GM13976 (cell line): ENCODE results near the gene HOXB2.
"Not testable (repeated sequence)": the region's sequence is repeated elsewhere in the genome, so short reads cannot be mapped to it uniquely, and the experiment has no call there.

Experiments used
- DNase-seq: peaks from one replicate; pipeline ENCODE4 v3.0.0; 2012; ENCODE audit warnings: low spot score
- in situ Hi-C: fragments of 300-500 bp; cut with MboI; formaldehyde crosslinking; loops from one replicate; pipeline ENCODE4 v1.12.0; 2022; ENCODE audit warnings: low sequenced_read_pairs, mixed read lengths, inconsistent platforms; ENCODE audit not compliant: unreplicated experiment
- TF ChIP-seq, protein P1 (sequence below): IDR thresholded peaks from 2 replicates; pipeline ENCODE4 v1.5.1; 2012; ENCODE audit warnings: borderline replicate concordance, mild to moderate bottlenecking; ENCODE audit not compliant: insufficient read depth; ENCODE audit errors: extremely low read depth, missing control alignments, control extremely low read depth

HOXB2 gene

GRCh38 chr17:48540213-48540612 is 4.7 kb downstream of the HOXB2 start:
- no peak for DNase-seq
- TF ChIP-seq, protein P1, sequence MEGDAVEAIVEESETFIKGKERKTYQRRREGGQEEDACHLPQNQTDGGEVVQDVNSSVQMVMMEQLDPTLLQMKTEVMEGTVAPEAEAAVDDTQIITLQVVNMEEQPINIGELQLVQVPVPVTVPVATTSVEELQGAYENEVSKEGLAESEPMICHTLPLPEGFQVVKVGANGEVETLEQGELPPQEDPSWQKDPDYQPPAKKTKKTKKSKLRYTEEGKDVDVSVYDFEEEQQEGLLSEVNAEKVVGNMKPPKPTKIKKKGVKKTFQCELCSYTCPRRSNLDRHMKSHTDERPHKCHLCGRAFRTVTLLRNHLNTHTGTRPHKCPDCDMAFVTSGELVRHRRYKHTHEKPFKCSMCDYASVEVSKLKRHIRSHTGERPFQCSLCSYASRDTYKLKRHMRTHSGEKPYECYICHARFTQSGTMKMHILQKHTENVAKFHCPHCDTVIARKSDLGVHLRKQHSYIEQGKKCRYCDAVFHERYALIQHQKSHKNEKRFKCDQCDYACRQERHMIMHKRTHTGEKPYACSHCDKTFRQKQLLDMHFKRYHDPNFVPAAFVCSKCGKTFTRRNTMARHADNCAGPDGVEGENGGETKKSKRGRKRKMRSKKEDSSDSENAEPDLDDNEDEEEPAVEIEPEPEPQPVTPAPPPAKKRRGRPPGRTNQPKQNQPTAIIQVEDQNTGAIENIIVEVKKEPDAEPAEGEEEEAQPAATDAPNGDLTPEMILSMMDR = no peak

DNA sequence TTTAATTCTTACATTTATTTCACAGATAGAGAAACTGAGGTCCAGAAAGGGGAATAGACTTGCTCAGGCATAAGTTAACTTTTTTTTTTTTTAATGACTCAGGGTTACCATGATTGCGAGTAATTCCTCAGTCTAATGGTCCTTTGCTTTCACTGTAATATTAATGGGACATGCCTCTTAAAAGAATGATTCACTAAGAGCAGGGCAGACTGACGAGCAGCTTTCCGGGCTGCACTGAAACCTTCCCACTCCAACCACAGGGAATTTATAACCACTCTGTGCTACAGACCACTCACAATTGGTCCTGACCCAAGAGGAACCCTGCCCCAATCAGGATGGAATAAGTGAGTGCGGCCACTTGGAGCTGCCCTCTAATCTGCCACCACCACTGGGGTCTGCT is 5.7 kb downstream of the HOXB2 start:
- TF ChIP-seq, protein P1 = no peak
- no peak for DNase-seq
- in situ Hi-C loops = no loop called here

More at GRCh38 chr17:48540213-48540612, 4.7 kb downstream of the HOXB2 start:
- in situ Hi-C loops = no loop called here

- in situ Hi-C loops = no loop called here
- TF ChIP-seq, protein P1 = no peak
These were observed 7.6 kb downstream of the HOXB2 start for GRCh38 chr17:48537316-48537715.

GRCh38 chr17:48535793-48536559 is 8.9 kb downstream of the HOXB2 start:
- DNase-seq, in situ Hi-C loops: not testable (repeated sequence)

More at GRCh38 chr17:48537316-48537715, 7.6 kb downstream of the HOXB2 start:
- DNase-seq = no peak

DNA sequence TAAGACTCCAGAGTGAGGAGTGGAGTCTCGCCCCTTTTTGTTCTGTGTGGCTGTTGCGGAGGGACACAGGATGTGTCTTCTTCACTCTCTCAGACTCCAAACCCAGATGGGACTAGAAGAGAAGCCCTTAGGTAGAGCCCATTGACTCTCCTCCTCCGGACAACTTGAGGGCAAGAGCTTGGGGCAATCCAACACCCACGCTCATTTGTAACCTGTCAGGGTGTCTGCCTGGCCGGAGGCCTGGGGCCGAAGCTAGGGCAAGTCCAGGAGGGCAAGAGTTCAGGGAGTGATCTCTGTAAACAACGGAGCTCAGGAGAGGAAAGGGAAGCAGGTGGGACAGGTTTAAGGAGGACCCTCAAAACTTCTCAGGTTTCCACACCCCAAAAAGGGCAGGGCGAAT is 12.6 kb downstream of the HOXB2 start:
- DNase-seq = no peak
- in situ Hi-C loops = no loop called here
- TF ChIP-seq, protein P1 = no peak

DNA sequence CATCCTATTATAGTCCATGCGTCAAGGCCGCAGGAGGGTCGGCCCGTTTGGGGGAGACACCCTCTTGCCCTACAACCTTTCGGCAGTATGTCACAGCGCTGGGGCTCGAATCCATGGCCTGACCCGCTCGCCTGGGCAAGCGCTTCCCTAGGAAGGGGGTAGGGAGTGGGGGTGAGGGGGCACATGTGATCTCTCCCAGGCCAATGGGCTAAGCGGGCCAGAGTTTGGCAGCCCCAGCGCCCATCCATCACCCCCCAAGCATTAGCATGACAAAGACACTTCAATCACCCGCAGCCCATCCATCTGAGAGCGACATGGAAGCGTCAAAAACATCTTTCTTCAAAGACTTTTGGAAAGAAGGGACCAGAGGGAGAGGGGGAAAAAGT is 14.0 kb downstream of the HOXB2 start, which contains the start of gene HOXB1:
HOXB1 (minus strand) TSS at position 125 of the 386 bp plus-strand sequence; CDS start at position 18, 107 bp downstream.
- TF ChIP-seq, protein P1 = no peak
- in situ Hi-C loops = no loop called here
- no peak for DNase-seq

DNA sequence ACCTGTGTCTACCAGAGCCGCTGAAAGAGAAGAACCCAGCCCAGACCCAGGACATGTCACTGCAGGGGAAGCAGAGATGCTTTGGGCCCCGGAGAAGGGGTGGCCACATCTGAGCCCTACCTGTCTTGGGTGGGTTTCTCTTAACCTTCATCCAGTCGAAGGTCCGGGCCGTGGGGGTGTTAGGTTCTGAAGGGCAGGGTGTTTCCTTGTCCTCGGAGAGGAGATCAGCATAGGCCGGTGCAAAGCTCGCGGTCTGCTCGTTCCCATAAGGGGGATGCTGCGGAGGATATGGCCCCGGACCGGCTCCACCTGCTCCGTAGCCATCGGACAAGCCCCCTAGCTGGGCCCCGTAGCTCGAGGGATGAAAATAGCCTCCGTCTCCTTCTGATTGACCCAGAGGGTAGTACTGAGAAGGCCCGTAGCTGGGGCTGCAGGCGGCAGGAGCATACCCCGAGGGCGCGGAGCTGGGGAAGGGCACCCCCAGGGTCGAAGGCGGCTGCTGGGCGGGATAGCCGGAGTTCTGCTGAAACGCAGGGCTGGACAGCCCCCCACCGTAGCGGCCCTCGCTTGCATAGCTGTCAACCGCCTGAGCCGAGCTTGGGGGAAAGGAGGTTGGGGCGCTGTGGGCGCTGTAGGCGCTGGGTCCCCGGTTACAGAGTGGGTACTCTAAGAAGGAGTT is 14.6 kb downstream of the HOXB2 start:
- no peak for DNase-seq
- in situ Hi-C loops = no loop called here
- TF ChIP-seq, protein P1 = no peak
